Pulmonary artery endothelial cell (primary cell): ENCODE data around the gene ADRB2. TPM values are rescaled to one million over a fixed set of nuclear protein-coding genes. Genes with fewer than 3 reads are reported as not detected.

Source experiments
- DNase-seq: peaks from one replicate; pipeline ENCODE4 v3.0.0-alpha.2; 2011; ENCODE audit warnings: low read depth, low spot score
- total RNA-seq: library from RNA; depleted of rRNA; stranded (reverse); fragments of >200 nt; gene quantifications from 2 replicates; pipeline ENCODE4 v1.2.3, GENCODE V29; 2014

Gene ADRB2
- total RNA-seq, 1 donor from 2014 or later, result 3.1 TPM

DNA sequence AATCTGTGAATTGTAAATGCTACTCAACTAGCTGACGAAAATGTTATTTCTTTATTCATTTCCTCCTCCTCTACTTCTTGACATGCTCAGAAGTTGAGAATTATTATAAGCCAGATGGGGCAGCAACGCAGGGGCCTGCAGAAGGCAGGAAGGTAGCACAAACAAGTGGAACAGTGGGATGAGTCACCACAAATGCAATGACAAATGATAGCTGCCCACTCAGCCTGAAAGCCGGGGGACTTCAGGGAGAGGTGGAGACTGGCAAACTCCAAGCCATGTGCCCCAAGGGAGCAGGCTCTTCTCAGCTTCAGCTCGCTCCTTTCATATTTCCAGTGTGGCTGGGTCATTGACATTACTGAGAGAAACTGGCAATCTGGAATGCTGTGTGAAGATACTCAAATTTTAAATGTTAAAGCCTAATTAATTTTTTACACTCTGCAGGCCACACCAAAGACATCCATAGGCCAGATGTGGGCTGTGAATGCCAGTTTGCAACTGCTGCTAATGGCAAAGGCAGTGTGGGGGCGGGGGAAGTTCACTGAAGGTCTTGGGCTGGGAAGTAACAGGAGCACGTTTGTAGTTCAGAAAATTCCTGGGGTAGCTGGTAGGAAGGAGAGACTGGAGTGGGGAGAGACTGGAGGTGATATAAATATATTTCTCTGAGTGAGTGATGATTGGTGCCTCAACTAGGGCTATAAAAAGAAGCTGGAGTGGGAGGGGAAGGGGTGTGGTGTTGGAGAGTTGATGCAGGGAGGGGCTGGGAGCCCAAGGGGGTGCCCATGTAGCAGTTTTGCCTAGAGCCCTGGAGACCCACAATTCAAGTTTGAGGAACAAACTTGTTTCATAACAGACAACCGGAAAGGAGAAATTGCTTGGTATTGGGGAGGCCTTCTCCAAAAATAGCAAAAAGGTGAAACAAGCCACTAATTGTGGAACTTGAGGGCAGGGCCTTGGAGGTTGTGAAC is 20.8 kb upstream of the ADRB2 start:
- no peak for DNase-seq

DNA sequence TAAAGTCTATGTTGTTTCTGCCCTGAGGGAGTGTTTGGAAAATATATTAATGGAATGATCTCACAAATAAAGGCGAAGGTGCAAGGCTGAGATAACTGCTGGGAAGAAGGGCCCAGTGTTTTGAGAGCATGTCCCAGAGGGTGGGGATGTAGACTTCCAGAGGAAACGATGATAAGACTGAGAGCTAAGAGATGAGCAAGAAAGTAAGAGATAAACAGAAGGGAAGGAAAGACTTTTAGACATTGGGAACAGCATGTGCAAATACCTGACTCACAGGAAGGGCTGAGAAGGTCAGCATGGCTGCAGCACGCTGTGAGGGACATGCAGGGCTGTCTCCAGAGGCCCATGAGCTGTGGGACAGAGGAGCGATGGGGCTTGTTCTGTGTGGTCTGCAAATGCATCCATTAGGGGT is 19.9 kb upstream of the ADRB2 start:
- no peak for DNase-seq

DNA sequence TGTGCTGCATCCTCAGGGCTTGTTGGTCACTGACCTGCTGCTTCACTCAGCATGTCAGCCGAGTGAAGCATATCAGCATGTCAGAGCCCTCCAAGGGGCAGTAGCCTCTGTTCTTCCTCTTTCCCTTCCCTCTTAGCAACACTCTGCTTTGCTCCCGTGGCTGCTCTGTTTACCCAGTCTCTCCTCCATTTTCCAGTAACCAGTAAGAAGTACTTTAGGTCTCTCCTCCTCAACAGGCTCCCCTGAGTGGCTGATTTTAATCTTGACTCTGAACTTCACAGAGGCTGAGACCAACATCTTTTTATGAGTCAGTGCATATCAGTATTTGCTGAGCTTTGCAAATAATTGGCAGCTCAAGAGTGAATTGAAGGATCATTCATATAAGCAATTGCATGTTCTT is 18.6 kb upstream of the ADRB2 start:
- DNase-seq, result no peak

DNA sequence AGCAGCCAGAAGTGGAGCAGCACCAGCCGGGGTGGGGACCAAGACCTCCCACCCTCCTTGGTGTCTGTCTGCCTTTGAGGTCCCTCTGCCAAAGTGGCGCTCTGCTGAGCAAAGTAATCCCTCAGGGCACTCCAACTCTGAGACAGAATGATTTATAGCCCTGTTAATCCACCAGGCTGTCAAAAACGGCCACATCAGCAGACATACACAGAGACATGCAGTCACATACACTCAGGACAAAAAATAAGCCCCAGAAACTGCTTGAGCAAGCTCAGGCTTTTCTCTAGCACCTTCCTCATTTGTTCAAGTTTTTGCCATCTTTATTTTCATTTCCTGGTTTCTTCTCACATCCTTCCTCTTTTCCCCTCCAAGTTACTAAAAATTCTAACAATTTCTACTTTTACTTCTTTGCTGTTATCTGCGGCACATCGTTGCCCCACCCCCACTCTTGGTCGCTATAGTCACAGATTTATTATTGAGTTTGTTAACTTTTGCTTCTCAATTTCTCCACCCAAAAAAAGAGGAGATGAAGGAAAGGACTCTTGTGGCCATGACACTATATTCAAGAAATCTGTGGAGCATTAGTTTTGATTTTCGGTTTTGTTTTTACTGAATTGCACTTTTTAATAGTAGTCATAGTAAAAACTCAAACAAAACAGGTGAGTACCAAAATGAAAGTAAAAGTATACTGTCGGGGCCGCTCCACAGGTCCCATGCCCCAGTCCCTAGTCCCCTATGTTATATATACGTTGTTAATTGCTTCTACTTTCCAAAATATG is 17.4 kb upstream of the ADRB2 start:
- DNase-seq, result no peak

DNA sequence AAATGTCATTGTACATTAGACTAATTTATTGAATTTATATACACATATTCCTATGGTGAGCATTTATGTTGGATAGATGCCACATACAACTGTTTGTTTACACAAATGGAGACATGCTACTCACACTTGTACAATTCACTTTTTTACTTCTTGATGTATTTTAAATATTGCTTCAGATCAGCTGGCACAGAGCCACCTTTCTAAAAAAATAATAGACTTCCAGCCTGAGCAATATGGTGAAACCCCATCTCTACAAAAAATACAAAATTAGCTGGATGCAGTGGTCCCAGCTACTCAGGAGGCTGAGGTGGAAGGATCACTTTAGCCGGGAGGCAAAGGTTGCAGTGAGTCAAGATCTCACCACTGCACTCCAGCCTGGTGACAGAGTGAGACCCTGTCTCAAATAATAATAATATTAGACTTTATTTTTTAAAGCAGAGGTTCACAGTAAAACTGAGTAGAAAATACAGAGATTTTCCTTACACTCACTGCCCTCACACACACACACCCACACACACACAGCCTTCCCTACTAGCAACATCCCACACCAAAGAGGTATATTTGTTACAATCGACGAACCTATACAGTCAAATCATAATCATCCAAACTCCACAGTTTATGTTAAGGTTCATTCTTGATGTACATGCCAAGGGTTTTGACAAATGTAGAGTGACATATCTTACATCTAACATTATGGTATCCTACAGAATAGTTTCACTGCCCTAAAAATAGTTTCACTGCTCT is 16.5 kb upstream of the ADRB2 start:
- no peak for DNase-seq

DNA sequence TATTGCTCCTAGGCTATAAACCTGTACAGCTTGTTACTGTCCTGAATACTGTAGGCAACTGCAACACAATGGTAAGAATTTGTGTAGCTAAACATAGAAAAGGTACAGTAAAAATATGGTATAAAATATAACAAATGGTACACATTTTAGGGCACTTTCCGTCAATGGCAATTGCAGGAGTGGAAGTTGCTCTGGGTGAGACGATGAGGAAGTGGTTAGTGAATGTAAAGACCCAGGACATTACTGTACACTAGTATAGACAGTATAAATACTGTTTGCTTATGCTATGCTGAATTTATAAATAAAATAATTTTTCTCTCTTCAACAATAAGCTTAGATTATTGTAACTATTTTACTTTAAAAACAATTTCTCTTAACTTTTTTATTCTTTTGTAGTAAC is 15.6 kb upstream of the ADRB2 start:
- DNase-seq, result no peak

DNA sequence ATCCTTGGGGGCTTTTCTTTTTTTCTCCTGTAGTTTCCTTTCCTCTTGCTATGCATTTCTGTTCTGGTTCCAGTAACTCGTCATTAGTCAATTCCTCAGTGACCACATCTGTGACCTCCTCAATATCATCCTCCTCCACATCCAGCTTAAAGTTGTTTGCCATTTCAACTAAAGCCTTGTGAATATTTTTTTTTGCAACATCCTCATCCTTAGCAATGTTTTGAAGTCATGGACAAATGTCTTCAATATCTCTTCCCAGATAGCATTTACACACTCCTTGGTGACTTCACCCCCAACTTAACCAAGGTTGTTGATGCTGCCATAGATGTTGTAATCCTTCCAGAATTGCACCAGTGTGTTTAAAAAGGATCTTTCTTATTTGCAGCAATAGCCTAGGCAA is 14.7 kb upstream of the ADRB2 start:
- no peak for DNase-seq

DNA sequence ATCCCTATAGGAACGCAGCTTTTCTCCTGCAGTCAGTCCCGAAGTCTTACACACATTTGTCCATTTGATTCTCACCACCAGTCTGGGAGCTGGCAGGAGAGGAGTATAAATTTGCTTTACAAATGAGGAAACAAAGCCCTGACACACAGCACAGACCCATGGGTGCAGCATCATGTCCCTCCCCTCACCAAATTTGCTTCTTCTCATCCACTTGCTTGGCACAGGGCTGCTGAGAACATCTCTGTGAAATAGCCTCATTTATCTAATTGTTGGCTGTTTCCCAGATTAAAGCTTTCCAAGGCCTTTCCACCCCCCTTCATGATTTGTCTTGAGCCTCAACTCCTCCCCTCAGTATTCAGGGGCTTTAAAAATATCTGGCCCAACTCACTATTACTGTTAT is 11.3 kb upstream of the ADRB2 start:
- DNase-seq, result no peak

DNA sequence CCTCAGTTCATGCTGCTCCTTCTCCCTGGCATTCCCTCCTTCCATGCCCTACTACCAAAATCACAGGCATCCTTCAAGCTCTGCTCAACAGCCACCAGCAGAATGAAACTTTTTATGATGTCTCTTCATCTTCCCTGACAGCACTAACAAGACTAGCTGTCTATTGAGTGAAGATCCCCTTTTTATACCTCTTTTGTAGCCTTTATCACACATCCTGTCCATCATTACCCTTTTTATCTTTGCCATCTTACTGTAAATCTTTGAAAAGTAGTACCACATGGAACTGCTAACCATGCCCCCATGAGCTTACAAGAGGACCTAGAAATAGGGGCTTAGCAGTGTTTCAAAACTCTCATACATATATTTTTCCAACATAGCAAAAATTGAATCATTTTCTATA is 10.8 kb upstream of the ADRB2 start:
- no peak for DNase-seq

DNA sequence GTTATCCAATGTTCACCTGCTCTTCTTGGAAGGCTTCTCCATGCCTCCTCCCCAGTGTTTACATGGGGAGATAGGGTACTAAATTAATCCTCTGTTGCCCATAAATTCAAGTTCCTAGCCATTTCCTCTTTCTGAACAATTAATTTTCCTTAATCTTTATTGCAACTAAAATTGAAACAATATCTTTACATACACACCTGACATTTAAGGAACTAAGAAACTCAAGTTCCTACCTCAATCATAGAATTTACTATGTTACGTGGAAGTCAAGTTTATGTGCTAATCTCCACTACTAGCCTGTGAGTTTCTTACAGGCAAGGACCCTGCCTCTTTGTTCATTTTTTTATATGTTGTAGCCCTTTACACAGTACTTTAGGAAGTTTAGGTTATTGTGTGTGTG is 10.1 kb upstream of the ADRB2 start:
- no peak for DNase-seq

DNA sequence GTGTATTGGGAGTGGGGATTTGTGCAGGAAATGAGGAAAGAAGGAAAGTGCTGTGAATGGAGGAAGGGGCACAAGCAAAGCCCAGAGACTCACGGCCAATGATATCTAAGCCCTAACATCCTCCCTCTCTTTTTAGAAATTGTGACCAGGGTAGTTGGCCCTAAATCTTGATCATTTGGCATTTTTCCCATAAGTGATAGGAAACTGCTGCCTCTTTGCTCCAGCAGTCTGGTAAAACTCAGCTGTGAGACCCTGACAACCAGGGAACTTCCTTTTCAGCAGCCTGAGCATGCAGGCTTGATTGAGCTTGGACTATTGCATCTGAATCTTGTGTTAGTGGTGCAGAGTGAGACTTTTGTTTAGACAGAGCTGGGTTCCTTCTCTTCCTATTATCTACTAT is 9.6 kb upstream of the ADRB2 start:
- no peak for DNase-seq

DNA sequence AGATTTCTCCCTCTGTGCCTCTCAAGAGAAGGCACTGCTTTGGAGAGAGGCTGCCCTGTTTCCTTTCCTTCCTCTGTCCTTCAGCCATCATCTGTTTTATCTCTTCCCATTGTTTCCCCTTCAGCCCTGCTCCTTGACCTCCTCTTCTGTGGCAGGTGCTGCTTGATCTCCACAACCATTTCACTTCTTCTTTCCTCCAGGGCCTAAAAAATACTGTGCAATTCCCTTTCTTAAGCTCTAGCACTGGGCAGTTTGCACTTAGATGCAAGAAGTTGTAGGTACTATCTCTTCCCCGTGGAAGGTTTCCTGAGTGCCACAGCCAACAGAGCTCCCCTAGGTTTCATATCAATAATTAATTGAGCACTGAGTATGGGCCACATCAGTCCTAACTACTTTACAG is 8.8 kb upstream of the ADRB2 start:
- DNase-seq, result no peak

DNA sequence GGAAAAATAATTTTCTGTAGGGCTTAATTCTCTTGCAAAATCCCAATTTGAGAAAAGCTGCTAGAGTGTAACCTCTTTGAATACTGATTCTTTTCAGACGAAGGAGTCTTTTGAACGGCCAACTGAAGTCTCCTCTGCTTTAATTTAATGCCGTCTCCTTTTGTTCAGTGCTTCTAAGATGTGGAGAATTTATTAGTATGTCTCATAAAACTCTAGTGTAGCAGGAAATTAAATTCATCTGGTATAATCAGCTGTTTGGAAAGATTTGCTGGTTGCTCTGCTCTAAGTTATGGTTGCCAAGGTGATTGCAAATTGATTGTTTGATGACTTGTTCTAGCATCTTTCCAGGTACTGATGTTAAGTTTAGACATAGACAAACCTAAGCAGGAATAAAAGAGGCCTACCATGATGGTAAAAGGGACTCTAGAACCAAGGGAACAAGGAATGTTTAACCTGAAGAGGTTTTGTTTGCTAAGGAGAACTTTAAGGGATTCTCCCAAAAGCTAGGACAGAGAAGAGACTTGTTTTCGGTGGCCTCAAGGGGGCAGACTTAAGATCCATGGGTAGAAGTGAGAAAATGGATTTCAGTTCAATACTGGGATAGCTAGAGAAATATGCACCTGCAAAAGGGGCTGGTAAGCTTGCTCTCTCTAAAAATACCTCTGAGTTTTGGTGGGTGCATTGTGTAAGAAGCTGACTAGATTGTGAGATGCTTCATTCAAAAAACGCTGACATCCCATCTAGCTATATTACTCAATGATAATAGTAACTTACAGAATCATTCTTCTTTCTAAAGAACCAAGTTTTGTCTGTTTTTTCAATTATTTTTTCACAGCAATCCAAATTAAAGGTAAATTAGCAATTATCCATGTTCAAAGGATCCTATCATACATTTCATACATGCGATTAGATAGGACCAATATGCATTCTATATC is 5.7 kb upstream of the ADRB2 start:
- DNase-seq, result no peak

DNA sequence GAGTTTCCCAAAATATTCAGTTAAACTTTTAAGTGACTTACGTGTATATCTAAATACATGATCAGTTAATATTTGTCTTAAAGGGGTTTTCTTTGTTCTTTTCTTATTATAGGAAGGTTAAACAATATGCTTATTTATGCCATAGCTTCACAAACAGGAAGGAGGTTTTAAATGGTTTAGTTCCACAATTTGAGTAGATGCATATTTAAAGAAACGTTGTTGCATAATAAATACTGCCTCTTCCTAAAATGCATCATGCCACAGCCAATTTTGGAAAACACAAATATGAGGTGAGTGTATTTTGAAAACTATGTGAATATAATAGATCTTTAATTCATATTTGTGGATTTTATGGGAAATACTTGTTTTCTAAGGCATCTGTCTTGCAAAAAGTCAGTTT is 2.5 kb upstream of the ADRB2 start:
- DNase-seq, result no peak

DNA sequence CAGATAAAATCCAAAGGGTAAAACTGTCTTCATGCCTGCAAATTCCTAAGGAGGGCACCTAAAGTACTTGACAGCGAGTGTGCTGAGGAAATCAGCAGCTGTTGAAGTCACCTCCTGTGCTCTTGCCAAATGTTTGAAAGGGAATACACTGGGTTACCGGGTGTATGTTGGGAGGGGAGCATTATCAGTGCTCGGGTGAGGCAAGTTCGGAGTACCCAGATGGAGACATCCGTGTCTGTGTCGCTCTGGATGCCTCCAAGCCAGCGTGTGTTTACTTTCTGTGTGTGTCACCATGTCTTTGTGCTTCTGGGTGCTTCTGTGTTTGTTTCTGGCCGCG is 727 bp upstream of the ADRB2 start:
- no peak for DNase-seq

DNA sequence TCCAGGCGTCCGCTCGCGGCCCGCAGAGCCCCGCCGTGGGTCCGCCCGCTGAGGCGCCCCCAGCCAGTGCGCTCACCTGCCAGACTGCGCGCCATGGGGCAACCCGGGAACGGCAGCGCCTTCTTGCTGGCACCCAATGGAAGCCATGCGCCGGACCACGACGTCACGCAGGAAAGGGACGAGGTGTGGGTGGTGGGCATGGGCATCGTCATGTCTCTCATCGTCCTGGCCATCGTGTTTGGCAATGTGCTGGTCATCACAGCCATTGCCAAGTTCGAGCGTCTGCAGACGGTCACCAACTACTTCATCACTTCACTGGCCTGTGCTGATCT is 294 bp downstream of the ADRB2 start:
- no peak for DNase-seq

DNA sequence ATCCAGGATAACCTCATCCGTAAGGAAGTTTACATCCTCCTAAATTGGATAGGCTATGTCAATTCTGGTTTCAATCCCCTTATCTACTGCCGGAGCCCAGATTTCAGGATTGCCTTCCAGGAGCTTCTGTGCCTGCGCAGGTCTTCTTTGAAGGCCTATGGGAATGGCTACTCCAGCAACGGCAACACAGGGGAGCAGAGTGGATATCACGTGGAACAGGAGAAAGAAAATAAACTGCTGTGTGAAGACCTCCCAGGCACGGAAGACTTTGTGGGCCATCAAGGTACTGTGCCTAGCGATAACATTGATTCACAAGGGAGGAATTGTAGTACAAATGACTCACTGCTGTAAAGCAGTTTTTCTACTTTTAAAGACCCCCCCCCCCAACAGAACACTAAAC is 1.3 kb downstream of the ADRB2 start:
- no peak for DNase-seq

DNA sequence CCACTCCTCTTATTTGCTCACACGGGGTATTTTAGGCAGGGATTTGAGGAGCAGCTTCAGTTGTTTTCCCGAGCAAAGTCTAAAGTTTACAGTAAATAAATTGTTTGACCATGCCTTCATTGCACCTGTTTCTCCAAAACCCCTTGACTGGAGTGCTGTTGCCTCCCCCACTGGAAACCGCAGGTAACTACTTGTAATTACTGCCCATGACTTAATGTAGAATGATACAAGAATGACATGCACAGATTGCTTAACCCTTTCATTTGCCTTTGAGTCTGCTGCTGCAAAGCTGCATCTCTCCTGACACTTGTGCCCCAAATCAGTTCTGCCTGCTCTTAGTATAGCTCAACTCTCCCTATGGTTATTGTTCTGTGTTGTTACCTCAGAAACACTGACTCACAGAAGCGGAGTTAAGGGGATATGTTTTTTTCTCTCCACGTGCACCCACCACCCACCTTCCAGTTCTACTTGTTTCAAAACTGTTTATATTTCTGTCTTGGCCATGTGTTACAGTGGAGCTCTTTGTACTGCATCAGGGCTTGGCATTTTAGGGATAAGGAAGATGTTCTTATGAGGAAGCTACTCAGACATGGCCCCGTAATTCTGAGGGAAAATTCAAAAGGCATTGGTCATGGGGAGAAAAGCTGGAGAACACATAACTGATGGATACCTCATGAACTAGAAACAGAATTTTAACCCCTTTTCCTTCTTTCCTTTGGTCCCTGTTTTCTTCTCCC is 2.3 kb downstream of the ADRB2 start:
- DNase-seq, result no peak

DNA sequence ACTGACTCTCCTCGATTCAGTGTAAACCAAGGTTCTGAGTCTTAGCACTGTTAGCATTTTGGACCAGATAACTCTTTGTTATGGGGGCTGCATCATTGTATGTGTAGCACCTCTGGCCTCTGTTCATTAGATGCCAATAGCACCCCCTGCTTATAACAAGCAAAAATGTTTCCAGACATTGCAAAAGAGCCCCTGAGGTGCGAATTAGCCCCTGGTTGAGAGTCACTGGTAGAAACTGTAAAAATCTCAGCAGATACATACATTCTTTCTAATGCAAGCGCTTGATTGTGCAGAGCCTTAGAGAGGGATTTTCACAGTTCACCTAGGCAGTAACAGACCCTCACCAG is 2.8 kb downstream of the ADRB2 start:
- DNase-seq, result no peak

DNA sequence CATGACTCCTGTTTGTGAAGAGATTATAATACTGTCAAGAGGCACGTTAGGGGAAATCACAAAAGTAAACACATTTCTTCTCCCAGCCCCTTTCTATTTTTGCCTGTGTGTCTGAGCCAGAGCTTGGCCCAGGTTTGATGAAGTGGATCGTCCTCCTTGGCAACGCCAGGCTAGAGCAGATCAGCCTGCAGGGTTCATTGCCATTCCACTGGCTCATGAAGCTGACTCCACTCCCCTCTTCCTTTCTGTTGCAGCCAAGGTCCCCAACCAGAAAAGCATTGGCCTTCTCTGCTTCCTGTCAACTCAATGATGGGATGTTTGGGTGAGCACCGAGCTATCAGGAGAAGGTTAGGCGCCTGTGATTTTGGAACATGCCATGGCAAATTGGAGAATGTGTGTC is 3.3 kb downstream of the ADRB2 start:
- no peak for DNase-seq

DNA sequence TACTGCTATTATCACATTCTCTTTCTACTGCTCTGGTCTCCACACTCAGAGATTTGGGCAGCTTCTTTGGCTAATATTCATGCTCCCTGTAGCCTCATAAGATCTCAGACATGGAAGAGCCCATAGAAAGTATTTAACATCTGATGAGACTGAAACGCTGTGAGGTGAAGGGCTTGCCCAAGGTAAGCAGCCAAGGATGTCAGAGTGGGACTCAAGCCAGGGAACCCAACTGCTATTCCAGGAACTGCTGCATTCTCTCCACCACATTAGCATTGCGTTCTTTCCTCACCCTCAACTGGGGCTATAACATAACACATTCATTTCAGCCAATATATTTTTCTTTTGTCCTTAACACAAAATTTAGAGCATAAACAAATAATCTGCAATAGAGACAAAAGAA is 3.8 kb downstream of the ADRB2 start:
- no peak for DNase-seq
